T-helper 2 cell treated with Interferon-gamma antibody and Interleukin-4, amounts not matched to agents 5 μg/mL and 100 μg/mL, for 36 hours (primary cell): ENCODE measurements around the gene ECHS1.
A peak's percentile ranks its signal among the peaks of the same experiment; 100 is the strongest.

Source experiments
- DNase-seq: peaks from one replicate; pipeline ENCODE4 v3.0.0; 2021; ENCODE audit warnings: low spot score
- H3K27ac Mint-ChIP-seq: one replicate; pipeline ENCODE4 v1.8.0; 2021; ENCODE audit warnings: mild to moderate bottlenecking, mixed read lengths
- H3K27me3 Mint-ChIP-seq: one replicate; pipeline ENCODE4 v1.8.0; 2021; ENCODE audit warnings: low read depth, mixed read lengths
- H3K36me3 Mint-ChIP-seq: one replicate; pipeline ENCODE4 v1.8.0; 2021; ENCODE audit warnings: low read depth, mixed read lengths
- H3K4me1 Mint-ChIP-seq: one replicate; pipeline ENCODE4 v1.8.0; 2021; ENCODE audit warnings: low read depth, mixed read lengths
- H3K4me3 Mint-ChIP-seq: one replicate; pipeline ENCODE4 v1.8.0; 2022; ENCODE audit warnings: mild to moderate bottlenecking, moderate library complexity, mixed read lengths
- H3K9me3 Mint-ChIP-seq: one replicate; pipeline ENCODE4 v1.8.0; 2021; ENCODE audit warnings: mixed read lengths

Gene ECHS1

GRCh38 chr10:133342942-133343341 lies 30.2 kb downstream of the ECHS1 start:
- no peak for DNase-seq
- H3K27ac Mint-ChIP-seq, result no peak overlapping the region
- H3K27me3 Mint-ChIP-seq, result peaks cover 9% of the 10 kb centered on the region
- H3K36me3 Mint-ChIP-seq, result no peaks in the 10 kb centered on the region
- H3K4me3 Mint-ChIP-seq, result no peak overlapping the region
- no peaks in the 10 kb centered on the region for H3K9me3 Mint-ChIP-seq
- peaks cover 3% of the 10 kb centered on the region for H3K4me1 Mint-ChIP-seq

- Mint-ChIP-seq H3K27ac (no peak overlapping the region), H3K27me3 (peaks cover 9% of the 10 kb centered on the region), H3K4me1 (peaks cover 3% of the 10 kb centered on the region), H3K4me3 (no peak overlapping the region), H3K36me3 (no peaks in the 10 kb centered on the region), H3K9me3 (no peaks in the 10 kb centered on the region)
- no peak for DNase-seq
Measured at GRCh38 chr10:133341983-133342382, 31.2 kb downstream of the ECHS1 start.

GRCh38 chr10:133339708-133340380 lies 33.3 kb downstream of the ECHS1 start:
- Mint-ChIP-seq H3K4me1 (peaks cover 5% of the 10 kb centered on the region), H3K27ac (no peak overlapping the region), H3K36me3 (no peaks in the 10 kb centered on the region), H3K4me3 (no peak overlapping the region), H3K9me3 (no peaks in the 10 kb centered on the region), H3K27me3 (peaks cover 9% of the 10 kb centered on the region)
- no peak for DNase-seq

- Mint-ChIP-seq H3K27ac (no peak overlapping the region), H3K27me3 (peaks cover 15% of the 10 kb centered on the region), H3K4me3 (no peak overlapping the region), H3K9me3 (no peaks in the 10 kb centered on the region), H3K4me1 (peaks cover 9% of the 10 kb centered on the region), H3K36me3 (no peaks in the 10 kb centered on the region)
- DNase-seq, result no peak
Measured at GRCh38 chr10:133338080-133339071, 34.8 kb downstream of the ECHS1 start.

- peaks cover 6% of the 10 kb centered on the region for H3K4me1 Mint-ChIP-seq
- H3K27me3 Mint-ChIP-seq, result peaks cover 24% of the 10 kb centered on the region
Measured at GRCh38 chr10:133337370-133337725, 35.8 kb downstream of the ECHS1 start.

GRCh38 chr10:133336577-133337369 lies 36.4 kb downstream of the ECHS1 start, which contains the start of gene CALY:
CALY (minus strand) TSS chr10:133336896; CDS start chr10:133328989, 7,907 bp downstream.
- no peaks in the 10 kb centered on the region for H3K36me3 Mint-ChIP-seq
- H3K27ac Mint-ChIP-seq, result no peak within 1 kb of the TSS
- DNase-seq, result peak; percentile 47
- H3K4me3 Mint-ChIP-seq, result peak within 1 kb of the TSS; percentile 55
- H3K27me3 Mint-ChIP-seq, result peaks cover 27% of the 10 kb centered on the region
- peaks cover 6% of the 10 kb centered on the region for H3K4me1 Mint-ChIP-seq
- H3K9me3 Mint-ChIP-seq, result no peaks in the 10 kb centered on the region

More at GRCh38 chr10:133337370-133337725, 35.8 kb downstream of the ECHS1 start:
- no peaks in the 10 kb centered on the region for H3K9me3 Mint-ChIP-seq
- DNase-seq, result no peak
- no peaks in the 10 kb centered on the region for H3K36me3 Mint-ChIP-seq
- H3K27ac Mint-ChIP-seq, result no peak overlapping the region
- H3K4me3 Mint-ChIP-seq, result no peak overlapping the region

- DNase-seq, result no peak
- no peak overlapping the region for H3K27ac Mint-ChIP-seq
- no peaks in the 10 kb centered on the region for H3K9me3 Mint-ChIP-seq
- H3K4me1 Mint-ChIP-seq, result peaks cover 6% of the 10 kb centered on the region
- H3K27me3 Mint-ChIP-seq, result peaks cover 30% of the 10 kb centered on the region
- no peak overlapping the region for H3K4me3 Mint-ChIP-seq
- no peaks in the 10 kb centered on the region for H3K36me3 Mint-ChIP-seq
Measured at GRCh38 chr10:133336118-133336576, 37.0 kb downstream of the ECHS1 start.

- H3K4me1 Mint-ChIP-seq, result peaks cover 6% of the 10 kb centered on the region
- H3K36me3 Mint-ChIP-seq, result no peaks in the 10 kb centered on the region
- peak; percentile 51 for DNase-seq
- no peak overlapping the region for H3K27ac Mint-ChIP-seq
- H3K9me3 Mint-ChIP-seq, result no peaks in the 10 kb centered on the region
- peaks cover 36% of the 10 kb centered on the region for H3K27me3 Mint-ChIP-seq
- H3K4me3 Mint-ChIP-seq, result peak overlapping the region; percentile 27
Measured at GRCh38 chr10:133335246-133336117, 37.7 kb downstream of the ECHS1 start.

- H3K9me3 Mint-ChIP-seq, result no peaks in the 10 kb centered on the region
- DNase-seq, result no peak
- H3K4me1 Mint-ChIP-seq, result peaks cover 6% of the 10 kb centered on the region
- H3K4me3 Mint-ChIP-seq, result peak overlapping the region; percentile 65
- no peaks in the 10 kb centered on the region for H3K36me3 Mint-ChIP-seq
- H3K27ac Mint-ChIP-seq, result peak overlapping the region; percentile 19
- H3K27me3 Mint-ChIP-seq, result peaks cover 42% of the 10 kb centered on the region
Measured at GRCh38 chr10:133334503-133335245, 38.5 kb downstream of the ECHS1 start.

GRCh38 chr10:133332936-133333699 lies 40.0 kb downstream of the ECHS1 start:
- no peaks in the 10 kb centered on the region for H3K36me3 Mint-ChIP-seq
- no peak overlapping the region for H3K4me3 Mint-ChIP-seq
- H3K9me3 Mint-ChIP-seq, result no peaks in the 10 kb centered on the region
- no peak overlapping the region for H3K27ac Mint-ChIP-seq
- peaks cover 6% of the 10 kb centered on the region for H3K4me1 Mint-ChIP-seq
- DNase-seq, result no peak
- H3K27me3 Mint-ChIP-seq, result peaks cover 53% of the 10 kb centered on the region

GRCh38 chr10:133329491-133330202 lies 43.5 kb downstream of the ECHS1 start:
- H3K4me1 Mint-ChIP-seq, result peaks cover 2% of the 10 kb centered on the region
- H3K4me3 Mint-ChIP-seq, result peak overlapping the region; percentile 68
- no peaks in the 10 kb centered on the region for H3K36me3 Mint-ChIP-seq
- DNase-seq, result peak; percentile 82
- H3K9me3 Mint-ChIP-seq, result no peaks in the 10 kb centered on the region
- H3K27ac Mint-ChIP-seq, result no peak overlapping the region
- H3K27me3 Mint-ChIP-seq, result peaks cover 73% of the 10 kb centered on the region
